HG03457 (cell line): Measurements from ENCODE around the gene FAM83D.
A peak's percentile ranks its signal among the peaks of the same experiment; 100 is the strongest.

Source experiments
- ATAC-seq: cut with Tn5 transposase; IDR thresholded peaks from one replicate; pipeline ENCODE4 v1.9.1; 2021; ENCODE audit warnings: moderate number of reproducible peaks; ENCODE audit not compliant: unreplicated experiment

FAM83D gene

GRCh38 chr20:38997622-38998021 lies 71.4 kb downstream of the FAM83D start:
- peak; percentile 44 for ATAC-seq

GRCh38 chr20:38999217-38999616 lies 73.0 kb downstream of the FAM83D start:
- no peak for ATAC-seq

GRCh38 chr20:38999965-39000910 lies 74.0 kb downstream of the FAM83D start:
- no peak for ATAC-seq
